ENCODE measurements around the gene MCTP1.

DNA sequence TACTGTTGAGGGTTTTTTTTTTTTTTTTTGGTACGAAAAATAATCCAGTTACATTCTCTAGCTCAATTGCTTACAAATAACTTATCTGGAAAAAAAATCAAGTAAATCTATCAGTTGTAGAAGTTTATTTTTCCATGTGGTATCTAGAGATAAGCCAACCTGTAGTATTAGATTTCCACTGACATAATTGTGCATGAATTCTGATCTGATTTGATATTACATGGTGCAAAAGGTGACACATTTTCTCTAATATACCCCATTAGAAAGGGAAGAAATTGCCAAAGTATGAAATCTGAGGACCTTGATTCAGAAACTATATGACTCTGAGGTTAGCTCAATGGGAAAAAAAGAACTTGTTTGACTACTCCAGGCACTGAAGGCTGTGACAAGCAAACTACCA, 524.9 kb downstream of the MCTP1 start:
- no peak for TF ChIP-seq POLR2A (IDR thresholded peaks at IDR 0.05)
- TF ChIP-seq, protein P1, sequence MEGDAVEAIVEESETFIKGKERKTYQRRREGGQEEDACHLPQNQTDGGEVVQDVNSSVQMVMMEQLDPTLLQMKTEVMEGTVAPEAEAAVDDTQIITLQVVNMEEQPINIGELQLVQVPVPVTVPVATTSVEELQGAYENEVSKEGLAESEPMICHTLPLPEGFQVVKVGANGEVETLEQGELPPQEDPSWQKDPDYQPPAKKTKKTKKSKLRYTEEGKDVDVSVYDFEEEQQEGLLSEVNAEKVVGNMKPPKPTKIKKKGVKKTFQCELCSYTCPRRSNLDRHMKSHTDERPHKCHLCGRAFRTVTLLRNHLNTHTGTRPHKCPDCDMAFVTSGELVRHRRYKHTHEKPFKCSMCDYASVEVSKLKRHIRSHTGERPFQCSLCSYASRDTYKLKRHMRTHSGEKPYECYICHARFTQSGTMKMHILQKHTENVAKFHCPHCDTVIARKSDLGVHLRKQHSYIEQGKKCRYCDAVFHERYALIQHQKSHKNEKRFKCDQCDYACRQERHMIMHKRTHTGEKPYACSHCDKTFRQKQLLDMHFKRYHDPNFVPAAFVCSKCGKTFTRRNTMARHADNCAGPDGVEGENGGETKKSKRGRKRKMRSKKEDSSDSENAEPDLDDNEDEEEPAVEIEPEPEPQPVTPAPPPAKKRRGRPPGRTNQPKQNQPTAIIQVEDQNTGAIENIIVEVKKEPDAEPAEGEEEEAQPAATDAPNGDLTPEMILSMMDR (IDR thresholded peaks at IDR 0.05), result no peak
